Body of pancreas (tissue), 4 donors: ENCODE data around the gene LBP.

ENCODE experiments used
- CTCF ChIP-seq, 7 experiments: fragments of 450-650 bp in 4 of 7; fragments of 200-600 bp in 3 of 7; sonication (generic) in 3 of 7; IDR thresholded peaks; one replicate each; pipeline ENCODE4 v1.5.1; 2016 to 2019; ENCODE audit warnings: antibody characterized with exemption in 7 of 7
- POLR2A ChIP-seq, 3 donors: fragments of 450-650 bp; IDR thresholded peaks; one replicate each; pipeline ENCODE4 v1.6.1; 2016; ENCODE audit warnings: antibody characterized with exemption in 3 of 3, mild to moderate bottlenecking in 2 of 3

- no peak for TF ChIP-seq CTCF (IDR thresholded peaks at IDR 0.05)
- TF ChIP-seq POLR2A (IDR thresholded peaks at IDR 0.05), result no peak
Measured at GRCh38 chr20:38386851-38387250, 40.6 kb downstream of the LBP start.
